Kidney tubule cell (primary cell): ENCODE measurements around the gene FBLN5.
"Not testable (repeated sequence)": the region's sequence is repeated elsewhere in the genome, so short reads cannot be mapped to it uniquely, and the experiment has no call there.

Experiments used
- DNase-seq: peaks from one replicate; pipeline ENCODE4 v3.0.0-alpha.2; 2018; ENCODE audit warnings: low spot score

The FBLN5 gene

DNA sequence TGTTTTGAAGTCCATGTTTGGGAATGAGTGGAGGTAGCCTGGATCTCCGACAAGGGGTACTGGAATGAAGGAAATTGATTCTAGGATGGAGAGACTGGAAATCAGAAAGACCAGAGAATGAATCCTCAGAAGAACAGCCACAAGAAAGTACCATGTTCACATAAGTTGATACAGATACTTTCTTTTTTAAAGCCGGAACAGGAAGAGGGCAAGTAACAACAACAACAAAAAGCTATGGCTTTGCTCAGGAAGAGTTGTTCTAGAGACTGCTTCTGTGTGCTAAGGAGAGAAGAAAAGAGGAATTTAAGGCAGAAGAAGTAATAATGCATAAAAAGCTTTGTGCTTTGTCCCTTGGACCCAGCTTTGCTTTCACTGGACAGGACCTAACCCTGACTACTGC is 86.4 kb downstream of the FBLN5 start:
- no peak for DNase-seq

DNA sequence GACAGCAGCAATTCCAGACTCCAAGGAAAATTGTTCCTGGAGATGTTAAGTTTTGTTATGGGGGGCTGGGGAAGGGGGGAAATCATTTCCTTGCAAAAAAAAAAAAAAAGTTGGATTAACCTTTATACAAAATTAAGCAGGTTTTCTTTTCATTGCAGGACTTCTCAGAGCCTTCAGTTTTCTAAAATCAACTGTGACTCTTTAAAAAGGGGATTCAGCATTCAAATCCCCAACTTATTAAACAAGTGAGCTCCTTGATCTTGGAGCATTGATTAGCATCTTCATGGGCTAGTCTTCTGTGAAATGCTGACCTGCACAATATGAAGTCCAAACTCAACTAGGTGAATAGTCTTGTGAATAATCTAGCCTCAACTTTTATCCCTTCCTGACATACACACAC is 87.3 kb downstream of the FBLN5 start:
- DNase-seq = no peak

DNA sequence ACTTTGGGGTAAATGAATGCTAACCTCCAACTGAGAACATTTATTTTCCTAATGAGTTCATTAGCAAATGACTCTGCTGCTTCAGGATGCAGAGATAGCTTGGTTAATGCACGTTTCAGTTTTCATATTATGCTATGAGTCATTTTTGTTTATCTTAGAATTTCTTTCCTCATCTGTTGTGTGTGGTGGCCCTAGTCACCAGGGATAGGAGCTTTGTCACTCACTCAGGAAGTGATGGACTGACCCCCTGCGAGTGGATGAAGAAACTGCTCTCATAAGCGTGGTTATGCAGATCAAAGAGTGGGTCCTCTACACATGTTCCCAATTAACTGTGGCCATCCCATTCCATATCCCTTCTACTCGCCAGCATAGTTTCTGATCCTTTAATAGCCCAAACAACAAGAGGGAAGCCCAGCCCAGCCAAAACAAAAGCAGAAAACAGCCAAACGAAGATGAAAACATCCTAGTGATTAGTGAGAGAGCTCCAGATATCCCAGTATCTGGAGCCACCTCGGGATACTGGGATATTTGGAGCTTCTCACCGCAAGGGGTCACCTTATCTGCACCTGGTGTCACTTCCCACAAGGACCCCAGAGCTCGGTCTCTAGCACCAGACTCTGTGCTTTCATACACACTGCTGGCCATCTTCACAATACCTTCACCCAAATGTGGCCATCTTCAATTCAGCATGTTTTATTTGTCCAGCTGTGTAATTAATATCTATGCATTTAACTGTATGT is 88.8 kb downstream of the FBLN5 start:
- DNase-seq = peak; percentile 60

DNA sequence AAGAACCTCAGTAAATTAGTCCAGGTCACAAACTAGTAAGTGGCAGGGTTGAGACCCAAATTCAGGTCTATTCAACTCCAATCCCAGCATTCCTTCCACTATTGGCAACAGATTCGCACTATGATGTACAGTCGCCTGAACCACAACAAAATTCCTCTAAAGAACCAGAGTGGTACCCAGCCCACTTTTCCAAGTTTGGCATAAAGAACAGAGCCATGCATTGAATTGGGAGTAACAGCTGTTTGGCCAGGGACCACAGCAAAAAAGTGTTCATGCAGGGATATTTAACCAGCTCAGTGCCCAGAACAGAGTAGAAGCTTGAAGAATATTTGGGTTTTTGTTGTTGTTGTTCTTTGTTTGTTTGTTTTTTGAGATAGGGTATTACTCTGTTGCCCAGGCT is 89.9 kb downstream of the FBLN5 start:
- DNase-seq = no peak

GRCh38 chr14:91854327-91854934 is 93.1 kb downstream of the FBLN5 start:
- no peak for DNase-seq

DNA sequence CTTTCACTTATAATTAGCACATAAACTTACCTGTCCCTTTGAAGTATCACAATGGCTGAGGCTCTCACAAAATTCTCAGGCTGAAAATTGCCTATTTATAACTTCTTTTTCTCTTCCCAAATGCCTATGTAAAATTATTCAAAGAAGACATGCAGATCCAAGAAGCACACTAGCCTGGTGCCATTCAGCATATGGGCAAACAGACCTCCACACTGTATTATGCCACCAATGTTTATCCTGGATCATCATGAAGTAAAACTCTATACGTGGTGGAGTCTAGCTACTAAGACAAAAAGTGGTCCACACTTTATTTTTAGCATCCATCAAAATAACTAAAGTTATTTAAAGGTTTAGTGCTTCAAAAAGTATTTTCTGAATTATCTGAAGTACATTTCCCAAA is 95.9 kb downstream of the FBLN5 start:
- DNase-seq = no peak

DNA sequence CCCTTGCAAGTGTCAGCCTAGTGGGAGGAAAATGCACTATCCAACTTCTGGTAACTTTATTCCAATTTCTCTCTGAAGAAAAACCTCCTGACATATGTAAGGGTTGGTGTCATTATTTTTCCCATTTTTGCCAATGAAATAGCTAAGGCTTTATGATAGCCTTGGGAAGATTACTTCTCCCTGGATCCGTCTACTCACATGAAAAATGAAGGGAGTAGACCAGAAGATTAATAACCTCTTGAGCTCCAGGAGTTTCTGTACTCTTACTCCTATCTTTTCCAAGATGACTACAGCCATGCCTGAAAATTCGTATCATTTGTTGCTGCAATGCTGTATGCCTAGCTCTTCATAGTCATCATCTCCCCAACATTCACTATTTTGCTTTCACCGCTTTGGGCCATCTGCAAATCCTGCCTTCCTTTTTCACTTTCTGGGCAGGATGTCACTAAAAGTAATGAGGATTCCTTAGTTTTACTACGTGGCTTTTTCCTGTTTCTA is 98.9 kb downstream of the FBLN5 start:
- no peak for DNase-seq

DNA sequence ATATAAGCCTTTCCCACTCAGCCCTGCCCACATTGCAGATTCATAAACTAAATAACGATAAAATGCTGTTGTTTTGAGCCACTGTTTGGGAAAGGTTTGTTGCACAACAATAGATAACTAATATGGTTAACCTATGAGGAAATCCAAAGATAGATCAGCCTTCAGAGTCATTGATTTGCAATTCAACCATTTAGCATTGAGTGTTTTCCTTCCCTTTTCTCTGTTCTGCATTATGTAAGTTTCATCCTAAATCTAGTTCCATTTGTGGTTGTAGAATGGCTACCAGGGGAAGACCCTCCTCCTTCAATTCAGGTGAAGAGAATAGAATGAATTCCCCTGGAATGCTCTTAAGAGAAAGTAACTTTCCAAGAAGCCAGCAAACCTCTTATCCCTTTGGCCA is 99.8 kb downstream of the FBLN5 start:
- DNase-seq = no peak

GRCh38 chr14:91845652-91846051 is 101.8 kb downstream of the FBLN5 start:
- no peak for DNase-seq

- DNase-seq = not testable (repeated sequence)
These were observed 102.4 kb downstream of the FBLN5 start for GRCh38 chr14:91845056-91845455.

- no peak for DNase-seq
These were observed 103.5 kb downstream of the FBLN5 start for GRCh38 chr14:91844029-91844428.

DNA sequence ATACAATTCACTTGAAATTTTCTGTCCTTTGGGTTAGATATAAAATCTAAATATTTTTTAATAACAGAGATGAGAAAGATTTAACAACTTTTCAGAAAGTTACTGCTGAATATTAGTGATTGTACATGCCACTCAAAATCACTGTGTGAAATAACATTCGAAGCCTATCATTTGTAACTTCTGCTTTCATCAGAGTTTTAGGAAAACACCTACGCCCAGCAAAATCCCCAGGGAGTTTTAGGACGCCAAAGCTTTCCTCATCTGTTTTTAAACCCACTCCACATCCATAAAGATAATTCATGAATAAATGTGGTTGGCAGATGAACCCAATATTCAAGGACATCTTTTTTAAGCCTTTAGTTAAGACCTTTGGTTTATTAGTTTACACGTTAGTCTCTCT is 104.1 kb downstream of the FBLN5 start:
- no peak for DNase-seq

- DNase-seq = peak; percentile 36
These were observed 106.4 kb downstream of the FBLN5 start for GRCh38 chr14:91841065-91841464.

GRCh38 chr14:91839749-91840148 is 107.7 kb downstream of the FBLN5 start:
- peak; percentile 9 for DNase-seq

GRCh38 chr14:91837076-91837475 is 110.4 kb downstream of the FBLN5 start:
- no peak for DNase-seq

- DNase-seq = peak; percentile 84
These were observed 111.3 kb downstream of the FBLN5 start for GRCh38 chr14:91835920-91836843.

DNA sequence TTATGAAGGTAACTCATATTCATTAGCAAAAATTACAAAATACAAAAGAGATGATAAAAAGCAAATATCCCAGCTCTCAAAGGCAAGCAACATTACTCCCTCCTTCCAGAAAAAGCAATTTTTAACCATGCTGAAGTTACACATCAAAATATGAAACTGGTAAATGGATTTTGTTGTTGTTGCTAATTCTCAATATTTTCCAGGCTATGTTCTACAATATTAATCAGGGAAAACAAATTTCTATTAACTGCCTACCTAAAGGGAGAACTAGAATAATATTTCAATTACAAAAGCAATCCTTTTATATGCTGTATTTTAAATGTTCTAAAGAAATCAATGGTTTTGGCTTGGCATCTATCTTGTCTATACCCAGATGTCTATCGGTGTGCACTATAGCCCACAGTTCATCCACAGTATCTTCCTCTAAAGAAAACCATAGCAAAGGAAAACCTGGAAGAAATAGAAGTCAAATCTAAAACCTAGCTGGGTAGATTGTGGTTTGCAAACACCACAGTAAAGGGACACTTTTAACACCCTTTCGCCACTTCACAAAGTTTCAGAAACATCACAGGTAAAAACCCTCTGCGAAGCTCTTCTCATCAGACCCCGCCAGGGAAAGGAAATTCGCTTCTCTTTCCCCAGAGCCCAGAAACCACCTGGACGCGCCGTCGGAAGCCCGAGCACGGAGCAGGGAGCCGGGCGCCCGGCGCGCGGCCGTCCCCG is 112.1 kb downstream of the FBLN5 start:
- DNase-seq = peak; percentile 17

GRCh38 chr14:91834571-91834970 is 112.9 kb downstream of the FBLN5 start:
- DNase-seq = no peak

- no peak for DNase-seq
These were observed 116.2 kb downstream of the FBLN5 start for GRCh38 chr14:91831337-91831736.

- DNase-seq = peak; percentile 35
These were observed 116.7 kb downstream of the FBLN5 start for GRCh38 chr14:91830777-91831176.

DNA sequence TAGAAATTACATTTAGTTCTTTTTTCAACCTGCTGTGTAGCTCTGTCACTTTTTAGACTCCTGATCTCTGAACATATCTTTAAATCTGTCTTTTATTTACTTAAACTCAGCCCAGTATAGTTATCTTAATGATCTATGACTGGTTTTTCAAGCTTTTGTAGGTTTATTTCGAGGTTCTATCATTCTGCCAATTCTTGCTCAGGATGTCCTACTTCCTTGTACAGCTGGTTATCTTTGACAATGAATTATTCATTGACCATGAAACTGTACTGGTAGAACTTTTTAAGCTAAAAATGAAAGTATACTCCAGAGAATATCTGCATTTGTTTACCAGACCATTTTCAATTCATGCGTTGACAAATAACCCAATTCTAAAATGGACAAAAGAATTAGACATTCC is 118.0 kb downstream of the FBLN5 start:
- DNase-seq = no peak

DNA sequence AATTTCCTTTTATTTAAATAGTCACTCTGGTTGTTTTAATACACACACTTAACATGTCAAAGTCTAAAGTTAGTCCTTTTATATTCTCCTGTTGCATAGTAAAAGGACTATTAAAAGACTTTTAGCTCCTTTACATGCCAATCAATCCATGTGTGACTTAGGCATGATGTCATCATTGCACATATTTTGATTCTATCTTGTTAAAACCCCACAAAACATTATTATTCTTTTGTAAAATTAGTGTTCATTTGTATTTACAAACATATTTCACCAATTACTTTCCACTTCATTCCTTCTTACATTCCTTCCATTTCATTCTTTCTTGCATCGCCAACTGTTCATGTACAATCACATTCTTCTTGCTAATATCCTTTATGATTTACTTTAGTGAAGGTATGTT is 119.7 kb downstream of the FBLN5 start:
- no peak for DNase-seq
